T1000 (cell line): ENCODE data around the gene MAN2A1.
A peak's percentile ranks its signal among the peaks of the same experiment; 100 is the strongest.

Experiments used
- DNase-seq: peaks from one replicate; lab custom pipeline; 2025; ENCODE audit warnings: mixed read lengths; lab: John Stamatoyannopoulos, UW

Gene MAN2A1

GRCh38 chr5:109706095-109706494 lies 16.4 kb downstream of the MAN2A1 start:
- no peak for DNase-seq

- DNase-seq = no peak
Observed at GRCh38 chr5:109707531-109707930, 17.8 kb downstream of the MAN2A1 start.

- no peak for DNase-seq
Observed at GRCh38 chr5:109708813-109709212, 19.1 kb downstream of the MAN2A1 start.

GRCh38 chr5:109709225-109709624 lies 19.5 kb downstream of the MAN2A1 start:
- no peak for DNase-seq

GRCh38 chr5:109711673-109712072 lies 21.9 kb downstream of the MAN2A1 start:
- no peak for DNase-seq

GRCh38 chr5:109713453-109713852 lies 23.7 kb downstream of the MAN2A1 start:
- DNase-seq = no peak

- no peak for DNase-seq
Observed at GRCh38 chr5:109714592-109714991, 24.9 kb downstream of the MAN2A1 start.

- no peak for DNase-seq
Observed at GRCh38 chr5:109718216-109718615, 28.5 kb downstream of the MAN2A1 start.

- DNase-seq = no peak
Observed at GRCh38 chr5:109718632-109719031, 28.9 kb downstream of the MAN2A1 start.

- no peak for DNase-seq
Observed at GRCh38 chr5:109719978-109720377, 30.3 kb downstream of the MAN2A1 start.

- DNase-seq = no peak
Observed at GRCh38 chr5:109721741-109722140, 32.0 kb downstream of the MAN2A1 start.

- DNase-seq = no peak
Observed at GRCh38 chr5:109723606-109724005, 33.9 kb downstream of the MAN2A1 start.

- DNase-seq = no peak
Observed at GRCh38 chr5:109725135-109725534, 35.4 kb downstream of the MAN2A1 start.

- DNase-seq = no peak
Observed at GRCh38 chr5:109739741-109740728, 50.3 kb downstream of the MAN2A1 start.

- no peak for DNase-seq
Observed at GRCh38 chr5:109740966-109741365, 51.2 kb downstream of the MAN2A1 start.

- DNase-seq = no peak
Observed at GRCh38 chr5:109741390-109741789, 51.7 kb downstream of the MAN2A1 start.

GRCh38 chr5:109743041-109743531 lies 53.4 kb downstream of the MAN2A1 start:
- no peak for DNase-seq

- DNase-seq = peak; percentile 53
Observed at GRCh38 chr5:109743770-109744212, 54.1 kb downstream of the MAN2A1 start.

- no peak for DNase-seq
Observed at GRCh38 chr5:109744261-109744660, 54.5 kb downstream of the MAN2A1 start.

GRCh38 chr5:109748546-109748945 lies 58.8 kb downstream of the MAN2A1 start:
- no peak for DNase-seq

GRCh38 chr5:109750463-109750862 lies 60.7 kb downstream of the MAN2A1 start:
- no peak for DNase-seq

- no peak for DNase-seq
Observed at GRCh38 chr5:109753279-109753678, 63.6 kb downstream of the MAN2A1 start.

- DNase-seq = no peak
Observed at GRCh38 chr5:109754319-109754718, 64.6 kb downstream of the MAN2A1 start.
